B cell (primary cell): Measurements from ENCODE around the gene PHKA2. TPM values are rescaled to one million over a fixed set of nuclear protein-coding genes. Genes with fewer than 3 reads are reported as not detected.

ENCODE experiments used
- ATAC-seq: fragments of 200-7000 bp; cut with Tn5 transposase; one replicate; pipeline ENCODE4 v1.10.0; 2021; ENCODE audit warnings: low read depth, mild to moderate bottlenecking, moderate number of reproducible peaks, moderate library complexity
- CTCF ChIA-PET: fragments of 350-600 bp; sonication (Branson Sonifier 250); formaldehyde crosslinking; loops from one replicate; lab custom pipeline; 2021; ENCODE audit warnings: antibody characterized with exemption, inconsistent platforms; lab: Charles Lee
- POLR2A ChIA-PET: fragments of 350-600 bp; sonication (Branson Sonifier 250); formaldehyde crosslinking; loops from one replicate; lab custom pipeline; 2021; ENCODE audit warnings: antibody characterized with exemption; lab: Charles Lee
- DNase-seq: peaks from one replicate; pipeline ENCODE4 v3.0.0; 2013
- H2AFZ ChIP-seq: 2 replicates; pipeline ENCODE4 v1.6.1; 2012; ENCODE audit warnings: mild to moderate bottlenecking, low read depth, low read length; ENCODE audit not compliant: insufficient read depth, poor library complexity, severe bottlenecking
- H3K27ac ChIP-seq, 2 donors: 1 replicate in 1 of 2; 2 replicates in 1 of 2; pipeline ENCODE4 v1.5.1; 2012 to 2013; ENCODE audit warnings: low read length in 2 of 2, mild to moderate bottlenecking in 2 of 2, moderate library complexity in 1 of 2
- H3K27me3 ChIP-seq, 4 experiments: fragments of 200-600 bp in 1 of 4; sonication (generic) in 1 of 4; replicated peaks in 1 of 4; 1 replicate in 2 of 4; 2 replicates in 2 of 4; pipeline versions ENCODE4 v1.6.1 to v1.7.0; 2013 to 2016; ENCODE audit warnings: low read length in 3 of 4, mild to moderate bottlenecking in 2 of 4, mixed read lengths in 1 of 4, moderate library complexity in 1 of 4; ENCODE audit not compliant: insufficient read depth in 4 of 4, control insufficient read depth in 3 of 4; ENCODE audit errors: control extremely low read depth in 1 of 4
- H3K36me3 ChIP-seq, 2 experiments: replicated peaks in 1 of 2; 1 replicate in 1 of 2; 2 replicates in 1 of 2; pipeline versions ENCODE4 v1.6.1 to v1.7.1; 2013; ENCODE audit warnings: low read length in 1 of 2; ENCODE audit not compliant: insufficient read depth in 2 of 2, control insufficient read depth in 1 of 2; ENCODE audit errors: control extremely low read depth in 1 of 2, extremely low read depth in 1 of 2
- H3K4me1 ChIP-seq, 2 donors: fragments of 200-600 bp in 1 of 2; sonication (generic) in 1 of 2; 1 replicate in 1 of 2; 2 replicates in 1 of 2; pipeline versions ENCODE4 v1.5.1 to v1.6.1; 2013 to 2017; ENCODE audit warnings: low read length in 2 of 2; ENCODE audit not compliant: control insufficient read depth in 2 of 2, insufficient read depth in 2 of 2
- H3K4me2 ChIP-seq: replicated peaks from 2 replicates; pipeline ENCODE3; 2012; ENCODE audit warnings: mild to moderate bottlenecking, low read depth, low read length; ENCODE audit not compliant: poor library complexity, severe bottlenecking
- H3K4me3 ChIP-seq, 5 experiments: fragments of 200-600 bp in 1 of 5; sonication (generic) in 1 of 5; 1 replicate in 3 of 5; 2 replicates in 2 of 5; pipeline versions ENCODE4 v1.5.1 to v1.7.0; 2011 to 2016; ENCODE audit warnings: low read length in 4 of 5, mild to moderate bottlenecking in 4 of 5, low read depth in 2 of 5, control low read depth in 1 of 5, moderate library complexity in 1 of 5; ENCODE audit not compliant: insufficient read depth in 1 of 5; ENCODE audit errors: control extremely low read depth in 1 of 5, extremely low read depth in 1 of 5
- H3K79me2 ChIP-seq: fragments of 200-600 bp; sonication (generic); one replicate; pipeline ENCODE4 v1.6.0; 2016; ENCODE audit warnings: low read length; ENCODE audit not compliant: control insufficient read depth, insufficient read depth
- H3K9ac ChIP-seq: fragments of 200-600 bp; sonication (generic); 2 replicates; pipeline ENCODE4 v1.6.1; 2017; ENCODE audit warnings: mild to moderate bottlenecking, low read length, moderate library complexity
- H3K9me3 ChIP-seq, 3 donors: one replicate each; pipeline versions ENCODE4 v1.6.1 to v1.7.1; 2013; ENCODE audit warnings: low read length in 2 of 3; ENCODE audit not compliant: control insufficient read depth in 2 of 3, insufficient read depth in 1 of 3; ENCODE audit errors: control extremely low read depth in 1 of 3
- H4K20me1 ChIP-seq: 2 replicates; pipeline ENCODE4 v1.6.0; 2012; ENCODE audit warnings: mild to moderate bottlenecking, low read length; ENCODE audit not compliant: insufficient read depth, control insufficient read depth, poor library complexity, severe bottlenecking
- H3K27ac Mint-ChIP-seq: one replicate; pipeline ENCODE4 v1.8.0; 2021; ENCODE audit warnings: mixed read lengths
- H3K27me3 Mint-ChIP-seq: one replicate; pipeline ENCODE4 v1.8.0; 2021; ENCODE audit warnings: mixed read lengths
- H3K4me1 Mint-ChIP-seq: one replicate; pipeline ENCODE4 v1.8.0; 2021; ENCODE audit warnings: mixed read lengths
- H3K4me3 Mint-ChIP-seq: one replicate; pipeline ENCODE4 v1.8.0; 2021; ENCODE audit warnings: mixed read lengths
- H3K9me3 Mint-ChIP-seq: one replicate; pipeline ENCODE4 v1.8.0; 2022; ENCODE audit warnings: mixed read lengths; ENCODE audit not compliant: insufficient read depth
- EZH2 ChIP-seq: IDR thresholded peaks from 2 replicates; pipeline ENCODE4 v1.6.1; 2012; ENCODE audit warnings: borderline replicate concordance, low read depth, mild to moderate bottlenecking, moderate library complexity, low read length; ENCODE audit not compliant: insufficient read depth, poor library complexity, severe bottlenecking
- WGBS: methylation state at CpG from one replicate; pipeline ENCODE4 v1.1.5; 2013; ENCODE audit warnings: missing lambda C conversion rate; ENCODE audit not compliant: insufficient coverage; 5-methylcytosine and 5-hydroxymethylcytosine counted together
- intact Hi-C: fragments of 100-400 bp; cut with micrococcal nuclease; formaldehyde crosslinking; loops from one replicate; pipeline ENCODE4 v1.10.0; 2022
- polyA plus RNA-seq: library from polyadenylated mRNA; depleted of rRNA; stranded (reverse); fragments of >200 nt; gene quantifications from 2 replicates; pipeline ENCODE4 v1.2.3, GENCODE V29; 2012
- total RNA-seq, 2 donors: library from RNA; stranded (reverse); fragments of 120-200 nt in 1 of 2; gene quantifications; 1 replicate in 1 of 2; 2 replicates in 1 of 2; pipeline versions ENCODE4 v1.2.3 to v1.2.4, GENCODE V29; 2013 to 2022
- TF ChIP-seq, protein P1 (sequence below): fragments of 200-600 bp; IDR thresholded peaks from one replicate; pipeline ENCODE4 v1.8.0; 2022; ENCODE audit warnings: antibody characterized with exemption, mild to moderate bottlenecking

PHKA2 gene
- total and polyA plus RNA-seq, 2 donors (not counting 1 experiment from before 2014, with no cell fraction given): 54.6 to 60.6 TPM

DNA sequence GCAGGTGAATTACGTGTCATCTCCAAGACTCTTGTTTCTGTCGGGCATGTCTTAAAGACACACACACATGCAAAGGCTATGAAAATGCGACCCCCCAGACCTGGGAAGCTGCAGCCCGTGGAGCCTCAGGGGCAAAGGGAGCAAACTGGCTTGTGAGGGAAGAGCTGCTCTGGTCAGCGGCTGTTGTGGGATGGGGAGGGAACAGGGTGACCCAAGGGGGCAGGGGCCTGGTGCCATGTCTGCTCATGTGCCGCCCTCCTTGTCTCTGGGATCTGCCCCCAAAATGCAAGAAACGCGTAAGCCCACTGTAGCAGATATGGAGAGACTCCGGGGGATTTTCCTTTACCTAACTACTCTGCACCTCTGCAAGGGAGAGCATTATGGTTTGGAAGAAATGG is 92.4 kb downstream of the PHKA2 start:
- no peaks in the 10 kb centered on the region for H3K9me3 ChIP-seq
- 100% methylated on average over 1 of the region's 9 CpGs for WGBS
- TF ChIP-seq EZH2: no peak
- TF ChIP-seq, protein P1, sequence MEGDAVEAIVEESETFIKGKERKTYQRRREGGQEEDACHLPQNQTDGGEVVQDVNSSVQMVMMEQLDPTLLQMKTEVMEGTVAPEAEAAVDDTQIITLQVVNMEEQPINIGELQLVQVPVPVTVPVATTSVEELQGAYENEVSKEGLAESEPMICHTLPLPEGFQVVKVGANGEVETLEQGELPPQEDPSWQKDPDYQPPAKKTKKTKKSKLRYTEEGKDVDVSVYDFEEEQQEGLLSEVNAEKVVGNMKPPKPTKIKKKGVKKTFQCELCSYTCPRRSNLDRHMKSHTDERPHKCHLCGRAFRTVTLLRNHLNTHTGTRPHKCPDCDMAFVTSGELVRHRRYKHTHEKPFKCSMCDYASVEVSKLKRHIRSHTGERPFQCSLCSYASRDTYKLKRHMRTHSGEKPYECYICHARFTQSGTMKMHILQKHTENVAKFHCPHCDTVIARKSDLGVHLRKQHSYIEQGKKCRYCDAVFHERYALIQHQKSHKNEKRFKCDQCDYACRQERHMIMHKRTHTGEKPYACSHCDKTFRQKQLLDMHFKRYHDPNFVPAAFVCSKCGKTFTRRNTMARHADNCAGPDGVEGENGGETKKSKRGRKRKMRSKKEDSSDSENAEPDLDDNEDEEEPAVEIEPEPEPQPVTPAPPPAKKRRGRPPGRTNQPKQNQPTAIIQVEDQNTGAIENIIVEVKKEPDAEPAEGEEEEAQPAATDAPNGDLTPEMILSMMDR: no peak
- no peaks in the 10 kb centered on the region for H3K79me2 ChIP-seq
- Mint-ChIP-seq H3K27me3 (no peaks in the 10 kb centered on the region), H3K9me3 (no peaks in the 10 kb centered on the region), H3K27ac (no peak overlapping the region), H3K4me3 (no peak overlapping the region), H3K4me1 (peaks cover 10% of the 10 kb centered on the region)
- H4K20me1 ChIP-seq: no peaks in the 10 kb centered on the region
- ATAC-seq (no peak), DNase-seq (no peak)
- intact Hi-C loops: no loop called here
- H3K4me1 ChIP-seq: peaks cover 6 to 11% of the 10 kb centered on the region in 2 donors
- H3K9ac ChIP-seq: no peak overlapping the region
- H3K4me3 ChIP-seq: no peak overlapping the region
- no peak overlapping the region for H3K27ac ChIP-seq
- H3K27me3 ChIP-seq: no peaks in the 10 kb centered on the region
- no peak overlapping the region for H2AFZ ChIP-seq
- no peak overlapping the region for H3K4me2 ChIP-seq
- no peaks in the 10 kb centered on the region for H3K36me3 ChIP-seq
- ChIA-PET CTCF (no interaction called here), POLR2A (no interaction called here)

DNA sequence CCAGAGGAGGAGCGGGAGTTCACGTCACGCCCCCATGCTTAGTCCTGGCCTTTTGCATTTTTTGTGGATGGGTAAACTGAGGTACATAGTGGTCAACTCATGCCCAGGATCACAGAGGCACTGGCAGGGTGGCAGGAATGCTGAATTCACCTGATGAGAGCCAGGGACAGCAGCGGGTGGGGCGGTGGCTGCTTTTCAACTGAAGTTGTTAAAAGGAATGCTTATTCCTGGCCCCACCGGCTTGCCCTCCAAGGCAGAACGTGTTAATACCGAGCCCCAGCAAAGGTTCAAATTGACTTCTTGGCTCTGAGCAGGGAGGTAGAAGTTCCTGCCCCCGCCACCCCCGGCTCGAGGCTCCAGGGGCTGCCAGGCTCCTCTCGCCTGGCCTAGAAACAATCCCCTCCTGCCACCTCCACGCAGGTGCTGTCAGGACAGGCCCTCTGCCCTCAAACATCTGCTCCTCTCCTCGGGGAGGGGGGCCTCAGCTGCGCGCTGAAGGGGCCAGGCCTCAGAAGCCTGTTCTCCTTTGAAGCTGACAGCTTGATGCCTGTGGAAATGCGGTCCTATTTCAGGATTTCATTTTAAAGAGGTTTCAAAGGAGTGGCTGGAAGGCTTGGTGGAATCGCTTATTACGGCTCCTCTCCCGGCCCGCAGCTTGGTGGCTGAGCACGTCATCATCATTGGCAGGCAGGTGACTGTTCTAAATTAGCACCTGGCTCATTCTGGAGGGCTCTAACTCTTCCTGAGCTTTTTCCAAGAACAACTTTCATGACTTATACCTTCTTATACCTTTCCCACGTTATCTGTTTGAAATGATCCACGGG is 93.0 kb downstream of the PHKA2 start:
- ChIA-PET POLR2A (no interaction called here), CTCF (no interaction called here)
- Histone ChIP-seq H3K4me2 (no peak overlapping the region), H3K27me3 (no peaks in the 10 kb centered on the region), H4K20me1 (no peaks in the 10 kb centered on the region), H3K4me1 (peaks cover 6 to 13% of the 10 kb centered on the region in 2 donors), H2AFZ (no peak overlapping the region), H3K79me2 (no peaks in the 10 kb centered on the region), H3K36me3 (no peaks in the 10 kb centered on the region), H3K9ac (no peak overlapping the region), H3K4me3 (no peak overlapping the region), H3K9me3 (no peaks in the 10 kb centered on the region), H3K27ac (no peak overlapping the region)
- 100% methylated on average over 14 of the region's 24 CpGs for WGBS
- no peaks in the 10 kb centered on the region for H3K27me3 Mint-ChIP-seq
- ATAC-seq (no peak), DNase-seq (no peak)
- H3K4me3 Mint-ChIP-seq: no peak overlapping the region
- peaks cover 16% of the 10 kb centered on the region for H3K4me1 Mint-ChIP-seq
- H3K27ac Mint-ChIP-seq: no peak overlapping the region
- H3K9me3 Mint-ChIP-seq: no peaks in the 10 kb centered on the region
- no peak for TF ChIP-seq EZH2
- TF ChIP-seq, protein P1: no peak
- intact Hi-C loops: no loop called here
